Stimulated activated naive CD8-positive, alpha-beta T cell treated with anti-CD3 and anti-CD28 coated beads, Interleukin-15, Interleukin-2, amounts not matched to agents 100 ng/mL and 50 ng/mL, for 24 hours (primary cell): ENCODE data around the gene PSMA2.
"Not testable (repeated sequence)": the region's sequence is repeated elsewhere in the genome, so short reads cannot be mapped to it uniquely, and the experiment has no call there.

Source experiments
- H3K27ac Mint-ChIP-seq: one replicate; pipeline ENCODE4 v1.8.0; 2021; ENCODE audit warnings: mild to moderate bottlenecking, mixed read lengths
- H3K27me3 Mint-ChIP-seq: one replicate; pipeline ENCODE4 v1.8.0; 2021; ENCODE audit warnings: mixed read lengths
- H3K36me3 Mint-ChIP-seq: one replicate; pipeline ENCODE4 v1.8.0; 2021; ENCODE audit warnings: low read depth, mixed read lengths
- H3K4me1 Mint-ChIP-seq: one replicate; pipeline ENCODE4 v1.8.0; 2021; ENCODE audit warnings: low read depth, mixed read lengths
- H3K4me3 Mint-ChIP-seq: one replicate; pipeline ENCODE4 v1.8.0; 2021; ENCODE audit warnings: mild to moderate bottlenecking, mixed read lengths
- H3K9me3 Mint-ChIP-seq: one replicate; pipeline ENCODE4 v1.8.0; 2021; ENCODE audit warnings: mixed read lengths

The PSMA2 gene

DNA sequence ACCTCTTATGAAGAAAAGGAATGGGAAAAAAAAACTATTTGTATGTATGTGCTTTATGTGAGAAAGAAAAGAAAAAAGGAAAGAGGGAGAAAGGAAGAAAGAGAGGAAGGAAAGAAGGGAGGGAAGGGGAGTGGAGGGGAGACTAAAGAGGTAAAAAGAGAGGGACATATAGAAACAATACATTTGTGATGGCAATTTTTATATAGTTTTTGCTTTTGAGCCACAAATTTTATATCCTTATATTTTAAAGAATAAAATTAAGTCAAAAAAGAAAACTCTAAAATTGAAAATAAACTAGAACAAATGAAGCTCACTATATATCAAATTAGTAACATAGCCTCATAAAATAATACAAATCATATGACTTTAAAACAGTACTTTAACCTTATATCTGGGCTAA, 31.1 kb downstream of the PSMA2 start:
- H3K4me3 Mint-ChIP-seq = no peak overlapping the region
- no peaks in the 10 kb centered on the region for H3K27me3 Mint-ChIP-seq
- no peak overlapping the region for H3K27ac Mint-ChIP-seq
- no peaks in the 10 kb centered on the region for H3K36me3 Mint-ChIP-seq
- peaks cover 10% of the 10 kb centered on the region for H3K9me3 Mint-ChIP-seq
- no peaks in the 10 kb centered on the region for H3K4me1 Mint-ChIP-seq

DNA sequence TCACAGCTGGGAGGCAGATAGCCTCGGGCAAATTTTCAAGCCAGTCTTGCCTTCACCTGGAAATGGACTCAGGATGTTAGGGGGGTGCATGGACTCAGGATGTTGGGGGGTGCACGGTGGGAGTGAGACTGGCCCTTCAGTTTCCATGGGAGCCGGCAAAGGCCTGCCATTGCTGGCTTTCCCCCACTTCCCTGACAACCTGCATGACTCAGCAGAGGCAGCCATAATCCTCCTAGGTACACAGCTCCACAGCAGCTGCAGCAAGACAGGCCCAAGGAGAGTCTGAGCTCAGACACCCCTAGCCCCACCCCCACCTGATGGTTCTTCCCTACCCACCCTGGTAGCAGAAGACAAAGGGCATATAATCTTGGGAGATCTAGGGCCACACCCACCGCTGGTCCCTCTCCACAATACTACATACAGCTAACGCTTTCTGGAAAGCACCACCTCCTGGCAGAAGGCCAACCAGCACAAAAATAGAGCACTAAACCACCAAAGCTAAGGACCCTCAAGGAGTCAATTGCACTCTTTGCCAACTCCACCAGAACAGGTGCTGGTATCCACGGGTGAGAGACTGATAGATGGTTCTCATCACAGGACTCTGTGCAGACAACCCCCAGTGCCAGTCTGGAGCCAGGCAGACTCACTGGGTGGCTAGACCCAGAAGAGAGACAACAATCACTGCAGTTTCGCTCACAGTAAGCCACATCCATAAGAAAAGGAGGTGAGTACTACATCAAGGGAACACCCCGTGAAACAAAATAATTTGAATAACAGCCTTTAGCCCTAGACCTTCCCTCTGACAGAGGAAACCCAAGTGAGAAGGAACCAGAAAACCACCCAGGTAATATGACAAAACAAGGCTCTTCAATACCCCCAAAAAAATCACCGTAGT, 38.4 kb downstream of the PSMA2 start:
- Mint-ChIP-seq H3K4me3 (no peak overlapping the region), H3K27ac (no peak overlapping the region), H3K27me3 (no peaks in the 10 kb centered on the region), H3K9me3 (peaks cover 27% of the 10 kb centered on the region), H3K4me1 (peaks cover 6% of the 10 kb centered on the region), H3K36me3 (peaks cover 8% of the 10 kb centered on the region)

DNA sequence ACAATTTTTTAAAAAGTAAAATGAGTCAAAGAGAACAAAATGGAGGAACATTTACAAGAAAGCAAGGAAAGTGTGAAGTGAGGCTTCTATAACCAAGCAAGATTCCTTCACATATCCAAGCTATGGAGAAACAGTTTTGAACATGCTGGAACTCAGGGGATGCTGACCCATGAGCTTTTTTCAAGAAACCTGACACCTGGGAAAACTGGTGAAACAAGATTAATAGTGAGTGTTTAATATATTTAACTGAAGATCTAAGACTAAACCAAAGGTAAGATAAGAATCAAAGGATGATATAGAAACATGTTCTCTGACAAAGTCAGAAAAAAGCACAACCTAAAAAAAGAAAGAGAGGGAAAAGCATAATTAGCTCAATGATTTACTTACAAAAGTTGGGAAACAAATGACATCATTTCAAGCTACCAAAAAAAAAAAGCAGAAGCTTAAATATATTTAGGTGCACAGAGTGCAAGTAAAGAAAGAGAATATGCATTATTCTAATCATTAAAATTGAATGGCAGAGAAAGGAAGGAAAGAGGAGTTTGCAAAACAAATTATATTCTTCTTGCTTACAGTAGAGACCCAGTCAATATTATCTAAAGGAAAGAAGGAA, 45.0 kb downstream of the PSMA2 start:
- peak overlapping the region; percentile 82 for H3K4me3 Mint-ChIP-seq
- H3K36me3 Mint-ChIP-seq = no peaks in the 10 kb centered on the region
- H3K27me3 Mint-ChIP-seq = peaks cover 10% of the 10 kb centered on the region
- H3K4me1 Mint-ChIP-seq = peaks cover 20% of the 10 kb centered on the region
- H3K9me3 Mint-ChIP-seq = no peaks in the 10 kb centered on the region
- H3K27ac Mint-ChIP-seq = peak overlapping the region; percentile 23

DNA sequence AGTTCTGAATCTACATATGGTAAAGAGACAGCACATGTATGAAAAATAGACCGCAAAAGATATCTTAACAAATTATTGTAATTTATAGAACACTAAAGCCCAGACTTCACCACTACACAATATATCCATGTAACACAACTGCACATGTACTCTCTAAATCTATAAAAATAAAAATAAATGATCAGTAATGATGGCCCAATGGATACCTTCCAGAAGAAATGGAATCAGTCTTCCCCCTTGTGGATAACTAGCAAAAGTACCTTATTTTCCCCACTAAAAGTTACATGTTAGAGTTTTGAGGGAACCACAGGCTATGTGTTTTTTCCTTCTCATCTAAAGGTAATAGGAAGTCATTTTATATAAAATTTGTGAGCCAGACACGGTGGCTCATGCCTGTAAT, 45.8 kb downstream of the PSMA2 start:
- Mint-ChIP-seq H3K27ac (no peak overlapping the region), H3K36me3 (no peaks in the 10 kb centered on the region), H3K4me3 (no peak overlapping the region), H3K9me3 (no peaks in the 10 kb centered on the region), H3K4me1 (peaks cover 20% of the 10 kb centered on the region), H3K27me3 (peaks cover 10% of the 10 kb centered on the region)

DNA sequence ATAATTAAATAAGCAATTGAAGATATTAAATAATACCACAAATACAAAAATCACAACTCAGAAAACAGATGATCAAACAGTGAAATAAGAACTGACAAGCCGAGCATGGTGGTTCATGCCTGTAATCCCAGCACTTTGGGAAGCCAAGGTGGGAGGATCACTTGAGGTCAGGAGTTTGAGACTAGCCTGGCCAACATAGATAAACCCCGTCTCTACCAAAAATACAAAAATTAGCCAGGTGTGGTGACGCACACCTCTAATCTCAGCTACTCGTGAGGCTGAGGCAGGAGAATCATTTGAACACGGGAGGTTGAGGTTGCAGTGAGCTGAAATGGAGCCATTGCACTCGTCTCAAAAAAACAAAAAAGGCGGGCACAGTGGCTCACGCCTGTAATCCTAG, 46.8 kb downstream of the PSMA2 start:
- peaks cover 10% of the 10 kb centered on the region for H3K27me3 Mint-ChIP-seq
- H3K27ac Mint-ChIP-seq = not testable (repeated sequence)

DNA sequence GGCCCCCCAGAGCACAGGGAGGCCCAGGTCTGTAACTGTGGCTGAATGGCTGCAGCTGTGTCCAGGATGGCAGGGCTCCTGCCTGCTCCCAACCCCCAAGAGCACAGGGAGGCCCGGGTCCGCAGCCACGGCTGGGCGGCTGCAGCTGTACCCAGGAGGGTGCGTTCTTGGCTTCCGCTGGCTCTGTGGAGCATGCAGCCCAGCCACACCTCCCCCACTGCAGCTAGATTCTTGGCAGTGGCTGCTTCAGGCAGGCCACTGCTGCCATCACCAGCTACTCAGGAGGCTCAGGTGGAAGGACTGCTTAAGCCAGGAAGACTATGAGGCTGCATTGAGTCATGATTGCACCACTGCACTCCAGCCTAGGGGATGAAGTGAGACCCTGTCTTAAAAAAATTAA, 48.0 kb downstream of the PSMA2 start:
- no peaks in the 10 kb centered on the region for H3K9me3 Mint-ChIP-seq
- peaks cover 16% of the 10 kb centered on the region for H3K4me1 Mint-ChIP-seq
- H3K36me3 Mint-ChIP-seq = no peaks in the 10 kb centered on the region
- H3K27me3 Mint-ChIP-seq = peaks cover 16% of the 10 kb centered on the region
- H3K4me3 Mint-ChIP-seq = no peak overlapping the region
- no peak overlapping the region for H3K27ac Mint-ChIP-seq

More for the DNA sequence above, 46.8 kb downstream of the PSMA2 start:
- peaks cover 20% of the 10 kb centered on the region for H3K4me1 Mint-ChIP-seq
- not testable (repeated sequence) for H3K36me3 Mint-ChIP-seq, H3K4me3 Mint-ChIP-seq, H3K9me3 Mint-ChIP-seq

DNA sequence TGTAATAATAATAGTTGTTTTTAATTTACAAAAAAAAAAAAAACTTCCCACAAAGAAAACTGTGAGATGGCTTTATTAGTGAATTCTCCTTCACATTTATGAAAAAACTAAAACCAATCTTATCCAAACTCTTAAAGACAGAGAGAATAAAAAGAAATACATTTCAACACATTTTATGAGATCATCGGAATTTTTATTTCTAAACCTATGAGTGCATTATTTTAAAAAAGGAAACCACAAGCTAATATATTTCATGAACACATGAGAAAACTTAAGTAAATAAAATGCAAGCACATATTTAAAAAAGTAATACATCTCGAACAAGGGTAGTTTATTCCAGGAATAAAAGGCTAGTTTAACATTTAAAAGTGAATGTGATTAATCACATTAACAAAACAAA, 51.6 kb downstream of the PSMA2 start:
- H3K9me3 Mint-ChIP-seq = no peaks in the 10 kb centered on the region
- no peaks in the 10 kb centered on the region for H3K4me1 Mint-ChIP-seq
- no peaks in the 10 kb centered on the region for H3K36me3 Mint-ChIP-seq
- no peak overlapping the region for H3K4me3 Mint-ChIP-seq
- peaks cover 6% of the 10 kb centered on the region for H3K27me3 Mint-ChIP-seq
- no peak overlapping the region for H3K27ac Mint-ChIP-seq

DNA sequence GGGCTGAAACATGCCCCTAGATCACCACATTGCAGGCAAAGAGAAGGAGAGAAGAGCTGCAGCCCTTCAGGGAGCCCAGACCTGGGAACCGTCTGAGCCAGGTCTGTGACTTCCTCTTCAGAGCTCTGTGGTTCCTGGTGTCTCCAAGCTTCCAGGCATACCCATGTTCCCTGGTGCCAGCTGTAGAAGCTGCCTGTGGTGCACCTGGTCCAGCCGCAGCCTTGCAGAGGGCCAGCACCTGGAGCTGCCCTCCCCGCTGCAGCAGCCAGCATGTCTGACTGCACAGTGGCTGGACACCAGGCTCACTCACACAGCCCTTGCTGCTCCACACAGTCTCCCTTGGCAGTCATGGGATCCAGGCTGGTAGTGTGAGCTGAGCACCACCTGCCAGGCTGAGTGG, 53.7 kb downstream of the PSMA2 start:
- Mint-ChIP-seq H3K27ac (no peak overlapping the region), H3K4me1 (no peaks in the 10 kb centered on the region), H3K27me3 (peaks cover 6% of the 10 kb centered on the region), H3K9me3 (no peaks in the 10 kb centered on the region), H3K4me3 (no peak overlapping the region), H3K36me3 (no peaks in the 10 kb centered on the region)

DNA sequence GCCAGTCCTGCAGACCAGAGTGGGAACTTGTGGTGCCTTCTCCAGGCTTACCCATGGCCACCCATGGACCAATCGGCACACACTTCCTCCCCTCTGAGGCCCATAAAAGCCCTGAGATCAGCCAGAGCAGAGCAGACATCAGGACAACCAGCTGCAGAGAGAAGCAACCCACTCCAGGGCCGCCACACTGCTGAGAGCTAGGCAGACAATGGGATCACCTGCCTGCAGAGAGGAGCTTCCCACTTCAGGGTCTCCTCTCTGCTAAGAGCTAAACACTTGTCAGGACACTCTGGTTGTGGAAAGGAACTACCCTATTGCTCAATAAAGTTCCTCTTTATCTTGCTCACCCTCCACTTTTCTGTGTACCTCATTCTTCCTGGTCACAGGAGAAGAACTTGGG, 54.1 kb downstream of the PSMA2 start:
- H3K4me3 Mint-ChIP-seq = no peak overlapping the region
- H3K27ac Mint-ChIP-seq = no peak overlapping the region
- no peaks in the 10 kb centered on the region for H3K9me3 Mint-ChIP-seq

DNA sequence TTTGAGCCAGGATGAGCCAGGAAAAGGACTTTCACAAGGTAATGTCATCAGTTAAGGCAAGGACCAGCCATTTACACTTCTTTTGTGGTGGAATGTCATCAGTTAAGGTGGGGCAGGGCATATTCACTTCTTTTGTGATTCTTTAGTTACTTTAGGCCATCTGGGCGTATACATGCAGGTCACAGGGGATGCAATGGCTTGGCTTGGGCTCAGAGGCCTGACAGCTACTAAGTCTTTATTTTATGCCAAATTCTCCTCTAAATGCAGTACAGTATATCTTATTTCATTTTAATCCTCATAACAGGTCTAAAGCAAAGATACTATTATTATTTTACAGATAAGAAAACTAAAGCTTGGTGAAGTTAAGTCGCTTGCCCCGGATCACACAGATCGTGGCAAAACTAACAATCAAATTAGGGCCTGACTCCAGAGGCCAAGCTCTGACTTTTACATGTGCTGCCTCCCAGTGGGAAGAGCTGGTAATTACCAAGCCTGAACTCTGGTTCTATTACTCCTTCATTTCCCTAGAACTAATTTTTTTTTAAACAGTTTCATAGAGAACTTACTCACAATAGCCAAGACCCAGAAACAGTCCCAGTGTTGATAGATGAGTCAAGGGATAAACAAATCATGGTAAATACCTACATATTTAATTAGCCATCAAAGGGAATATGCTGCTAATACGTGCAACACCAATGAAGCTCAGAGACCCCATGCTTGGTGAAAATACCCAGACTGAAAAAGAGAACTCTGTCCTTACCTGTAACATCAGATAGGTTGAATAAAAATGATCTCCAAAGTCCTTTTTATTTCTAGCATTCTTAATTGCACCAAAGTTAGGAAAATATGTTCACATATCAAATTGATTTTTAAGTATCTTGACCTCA, 55.5 kb downstream of the PSMA2 start:
- Mint-ChIP-seq H3K36me3 (no peaks in the 10 kb centered on the region), H3K4me3 (no peak overlapping the region), H3K27me3 (peaks cover 6% of the 10 kb centered on the region), H3K4me1 (no peaks in the 10 kb centered on the region), H3K9me3 (no peaks in the 10 kb centered on the region), H3K27ac (no peak overlapping the region)

More for the DNA sequence above, 54.1 kb downstream of the PSMA2 start:
- no peaks in the 10 kb centered on the region for H3K4me1 Mint-ChIP-seq
- no peaks in the 10 kb centered on the region for H3K36me3 Mint-ChIP-seq
- peaks cover 6% of the 10 kb centered on the region for H3K27me3 Mint-ChIP-seq

DNA sequence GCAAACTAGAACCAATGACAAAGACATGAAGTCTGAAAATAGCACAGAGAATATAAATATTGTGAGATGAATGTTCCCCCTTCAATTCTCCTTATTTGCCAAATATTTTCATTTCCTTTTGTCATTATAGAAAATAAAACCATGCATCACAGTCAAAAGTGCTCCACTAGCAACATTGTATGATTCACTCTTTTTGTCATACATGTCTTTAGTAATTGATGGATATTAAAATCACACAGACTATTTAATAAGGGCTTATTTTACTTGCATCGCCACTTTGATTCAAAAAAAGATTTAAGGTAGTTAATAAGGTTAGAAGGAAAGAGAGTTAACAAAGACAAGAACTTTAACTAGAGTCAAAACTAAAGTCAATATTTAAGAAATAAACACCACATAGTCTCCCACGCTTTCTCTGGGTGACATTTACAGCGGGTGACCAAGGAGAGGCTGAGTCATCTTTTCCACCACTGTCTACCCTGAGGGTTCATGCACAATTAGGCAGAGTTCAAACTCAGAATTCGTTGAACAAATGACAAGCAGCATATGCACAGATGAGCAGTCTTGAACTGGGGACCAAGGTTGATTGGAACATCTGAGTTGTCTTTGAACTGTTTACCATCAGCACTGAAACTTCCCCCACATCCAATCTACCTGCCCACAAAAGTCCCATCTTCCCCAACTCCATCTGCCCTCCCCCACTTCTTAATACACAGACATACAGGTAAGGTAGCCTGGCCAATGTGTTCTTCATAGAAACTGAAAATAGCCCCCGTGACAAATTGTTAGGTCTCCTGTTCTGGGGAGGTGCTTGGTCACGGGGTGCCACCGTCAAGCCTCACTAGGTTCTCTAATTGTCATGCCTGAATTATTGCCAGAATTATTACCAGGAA, 62.6 kb downstream of the PSMA2 start:
- H3K9me3 Mint-ChIP-seq = peaks cover 5% of the 10 kb centered on the region
- H3K27ac Mint-ChIP-seq = peak overlapping the region; percentile 90
- H3K27me3 Mint-ChIP-seq = peaks cover 30% of the 10 kb centered on the region
- peak overlapping the region; percentile 70 for H3K4me3 Mint-ChIP-seq
- H3K4me1 Mint-ChIP-seq = peaks cover 24% of the 10 kb centered on the region
- H3K36me3 Mint-ChIP-seq = peaks cover 3% of the 10 kb centered on the region

DNA sequence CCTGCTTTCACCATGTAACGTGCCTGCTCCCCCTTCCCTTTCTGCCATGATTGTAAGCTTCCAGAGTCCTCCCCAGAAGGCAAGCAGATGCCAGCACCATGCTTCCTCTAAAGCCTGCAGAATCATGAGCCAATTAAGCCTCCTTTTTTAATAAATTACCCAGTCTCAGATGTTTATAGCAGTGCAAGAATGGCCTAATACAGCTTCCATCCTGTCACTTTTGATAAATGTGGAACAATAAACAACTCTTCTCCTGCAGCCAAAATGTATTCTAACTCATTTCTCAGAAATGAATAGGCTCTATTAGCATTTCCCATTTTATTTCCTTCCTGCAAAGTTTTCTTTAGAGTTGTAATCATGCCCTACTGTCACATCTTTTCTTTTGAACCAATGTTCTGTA, 63.5 kb downstream of the PSMA2 start:
- H3K27me3 Mint-ChIP-seq = peaks cover 38% of the 10 kb centered on the region
- peaks cover 9% of the 10 kb centered on the region for H3K9me3 Mint-ChIP-seq
- peaks cover 9% of the 10 kb centered on the region for H3K36me3 Mint-ChIP-seq
- peak overlapping the region; percentile 70 for H3K4me3 Mint-ChIP-seq
- H3K27ac Mint-ChIP-seq = peak overlapping the region; percentile 90
- H3K4me1 Mint-ChIP-seq = peaks cover 24% of the 10 kb centered on the region
